Measurements from ENCODE around the gene ZNF524. TPM values are rescaled to one million over a fixed set of nuclear protein-coding genes. Genes with fewer than 3 reads are reported as not detected.

Gene ZNF524
- total and polyA plus RNA-seq, 10 of the 15 experiments (the other 5 are each of a cell fraction or from before 2014, with no cell fraction given), result 0.47 to 18.6 (median 12.4) TPM; not detected in 1

DNA sequence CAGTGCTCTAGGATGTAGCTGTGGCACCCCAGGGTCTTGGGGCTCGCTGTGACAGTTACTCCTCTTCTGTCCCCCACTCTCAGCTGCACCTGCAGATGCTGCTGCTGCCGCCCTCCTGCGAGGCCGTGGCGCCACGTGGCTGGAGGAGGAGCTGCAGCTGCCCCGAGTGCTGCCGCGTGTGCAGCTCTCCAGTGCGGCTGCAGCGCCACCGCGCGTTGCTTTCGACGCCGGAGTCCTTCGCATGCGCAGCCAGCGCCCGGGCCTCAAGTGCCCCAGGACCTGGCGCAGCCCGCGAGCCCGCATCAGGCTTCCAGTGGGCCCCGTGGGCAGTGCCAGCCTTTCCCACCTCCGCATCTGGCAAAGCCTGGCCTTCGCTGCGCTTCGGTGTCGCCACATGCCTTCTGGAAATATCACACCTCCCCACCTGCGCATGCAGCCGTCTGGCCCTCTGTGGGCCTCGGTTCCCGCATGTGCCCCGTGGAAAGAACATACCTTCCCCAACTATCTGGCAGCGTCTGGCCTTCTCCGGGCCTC, 40.0 kb downstream of the ZNF524 start:
- Histone ChIP-seq H3K4me1 (ENCODE audit: control insufficient read depth, insufficient read depth, low read length) (peaks cover 41% of the 10 kb centered on the region), H3K27me3 (replicated peaks in 1 of 2; ENCODE audit: control insufficient read depth in 2 of 2, insufficient read depth in 2 of 2, low read length in 1 of 2) (no peaks in the 10 kb centered on the region), H3K36me3 (ENCODE audit: control insufficient read depth in 2 of 2, insufficient read depth in 2 of 2, low read length in 1 of 2) (no peaks in the 10 kb centered on the region), H3K4me3 (peak overlapping the region; percentile 95), H3K9ac (ENCODE audit: control insufficient read depth, insufficient read depth, low read length) (peak overlapping the region; percentile 86), H2AFZ (ENCODE audit: control insufficient read depth, low read depth, low read length) (peak overlapping the region; percentile 37; the same call in 1 of the 2 replicates), H3K27ac (ENCODE audit: control insufficient read depth, insufficient read depth) (peak overlapping the region; percentile 64), H3K79me2 (ENCODE audit: control insufficient read depth, insufficient read depth, low read length) (peaks cover 71% of the 10 kb centered on the region), H3K9me3 (replicated peaks; ENCODE audit: control insufficient read depth, insufficient read depth, low read length) (no peaks in the 10 kb centered on the region), H3K4me2 (ENCODE audit: control insufficient read depth, insufficient read depth) (peak overlapping the region; percentile 83), H4K20me1 (ENCODE audit: control insufficient read depth, insufficient read depth) (no peaks in the 10 kb centered on the region)
- ATAC-seq, result no peak
- no peak for DNase-seq (ENCODE audit: low read depth, low spot score)
- 42% methylated on average over 31 of the region's 38 CpGs for WGBS (ENCODE audit: insufficient coverage, insufficient replicate concordance, low lambda C conversion rate, missing lambda C conversion rate)
- ChIA-PET CTCF (interaction anchor here (0.7 to 1.9 kb wide), 3 partner anchors 14 to 172 kb away, joined by 3 to 8 read pairs (median 6); partner anchors contain the start of gene U2AF2), POLR2A (interaction anchor here (1.5 to 2.1 kb wide), 2 partner anchors 10 to 34 kb away, joined by 3 to 5 read pairs; no protein-coding TSS in a partner anchor), SMC1A (ENCODE audit: uncharacterized antibody, unreplicated experiment) (no interaction called here), RAD21 (ENCODE audit: unreplicated experiment) (no interaction called here)
- intact Hi-C loops (cut with micrococcal nuclease; ENCODE audit: unreplicated experiment) (loop anchor here (5.0 kb wide), 2 partner anchors 37 to 38 kb away; partner anchors contain the start of genes EPN1 and ZNF524), in situ Hi-C loops (cut with MboI) (no loop called here)
- no TSS peak for BruUV-seq (replicated peaks)
- no peak for FAIRE-seq
- TF ChIP-seq, protein P1, sequence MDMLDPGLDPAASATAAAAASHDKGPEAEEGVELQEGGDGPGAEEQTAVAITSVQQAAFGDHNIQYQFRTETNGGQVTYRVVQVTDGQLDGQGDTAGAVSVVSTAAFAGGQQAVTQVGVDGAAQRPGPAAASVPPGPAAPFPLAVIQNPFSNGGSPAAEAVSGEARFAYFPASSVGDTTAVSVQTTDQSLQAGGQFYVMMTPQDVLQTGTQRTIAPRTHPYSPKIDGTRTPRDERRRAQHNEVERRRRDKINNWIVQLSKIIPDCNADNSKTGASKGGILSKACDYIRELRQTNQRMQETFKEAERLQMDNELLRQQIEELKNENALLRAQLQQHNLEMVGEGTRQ (IDR thresholded peaks at IDR 0.05; ENCODE audit: borderline replicate concordance, low read depth, low read length), result no peak
- peak; percentile 62 for TF ChIP-seq POLR2A (IDR thresholded peaks at IDR 0.05; ENCODE audit: low read depth, low read length)
- TF ChIP-seq, protein P2, sequence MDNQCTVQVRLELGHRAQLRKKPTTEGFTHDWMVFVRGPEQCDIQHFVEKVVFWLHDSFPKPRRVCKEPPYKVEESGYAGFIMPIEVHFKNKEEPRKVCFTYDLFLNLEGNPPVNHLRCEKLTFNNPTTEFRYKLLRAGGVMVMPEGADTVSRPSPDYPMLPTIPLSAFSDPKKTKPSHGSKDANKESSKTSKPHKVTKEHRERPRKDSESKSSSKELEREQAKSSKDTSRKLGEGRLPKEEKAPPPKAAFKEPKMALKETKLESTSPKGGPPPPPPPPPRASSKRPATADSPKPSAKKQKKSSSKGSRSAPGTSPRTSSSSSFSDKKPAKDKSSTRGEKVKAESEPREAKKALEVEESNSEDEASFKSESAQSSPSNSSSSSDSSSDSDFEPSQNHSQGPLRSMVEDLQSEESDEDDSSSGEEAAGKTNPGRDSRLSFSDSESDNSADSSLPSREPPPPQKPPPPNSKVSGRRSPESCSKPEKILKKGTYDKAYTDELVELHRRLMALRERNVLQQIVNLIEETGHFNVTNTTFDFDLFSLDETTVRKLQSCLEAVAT (IDR thresholded peaks at IDR 0.05), result 0 out of 2 replicates have a peak, but pooled peaks have one; percentile 43
- TF ChIP-seq, protein P3, sequence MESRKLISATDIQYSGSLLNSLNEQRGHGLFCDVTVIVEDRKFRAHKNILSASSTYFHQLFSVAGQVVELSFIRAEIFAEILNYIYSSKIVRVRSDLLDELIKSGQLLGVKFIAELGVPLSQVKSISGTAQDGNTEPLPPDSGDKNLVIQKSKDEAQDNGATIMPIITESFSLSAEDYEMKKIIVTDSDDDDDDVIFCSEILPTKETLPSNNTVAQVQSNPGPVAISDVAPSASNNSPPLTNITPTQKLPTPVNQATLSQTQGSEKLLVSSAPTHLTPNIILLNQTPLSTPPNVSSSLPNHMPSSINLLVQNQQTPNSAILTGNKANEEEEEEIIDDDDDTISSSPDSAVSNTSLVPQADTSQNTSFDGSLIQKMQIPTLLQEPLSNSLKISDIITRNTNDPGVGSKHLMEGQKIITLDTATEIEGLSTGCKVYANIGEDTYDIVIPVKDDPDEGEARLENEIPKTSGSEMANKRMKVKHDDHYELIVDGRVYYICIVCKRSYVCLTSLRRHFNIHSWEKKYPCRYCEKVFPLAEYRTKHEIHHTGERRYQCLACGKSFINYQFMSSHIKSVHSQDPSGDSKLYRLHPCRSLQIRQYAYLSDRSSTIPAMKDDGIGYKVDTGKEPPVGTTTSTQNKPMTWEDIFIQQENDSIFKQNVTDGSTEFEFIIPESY (IDR thresholded peaks at IDR 0.05), result peak; percentile 70; the same call in 1 of the 2 replicates
- TF ChIP-seq, protein P4, sequence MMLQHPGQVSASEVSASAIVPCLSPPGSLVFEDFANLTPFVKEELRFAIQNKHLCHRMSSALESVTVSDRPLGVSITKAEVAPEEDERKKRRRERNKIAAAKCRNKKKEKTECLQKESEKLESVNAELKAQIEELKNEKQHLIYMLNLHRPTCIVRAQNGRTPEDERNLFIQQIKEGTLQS (IDR thresholded peaks at IDR 0.05; ENCODE audit: borderline replicate concordance, extremely low read depth, low read depth, low read length), result 0 out of 2 replicates have a peak, but pooled peaks have one; percentile 1
- no peak for TF ChIP-seq SRF (IDR thresholded peaks at IDR 0.05; ENCODE audit: low read depth in 2 of 2, low read length in 2 of 2)
- TF ChIP-seq TCF3 (IDR thresholded peaks at IDR 0.05; ENCODE audit: borderline replicate concordance, insufficient read depth, low read depth, low read length), result peak; percentile 77; the same call in 1 of the 2 replicates
- TF ChIP-seq, protein P5, sequence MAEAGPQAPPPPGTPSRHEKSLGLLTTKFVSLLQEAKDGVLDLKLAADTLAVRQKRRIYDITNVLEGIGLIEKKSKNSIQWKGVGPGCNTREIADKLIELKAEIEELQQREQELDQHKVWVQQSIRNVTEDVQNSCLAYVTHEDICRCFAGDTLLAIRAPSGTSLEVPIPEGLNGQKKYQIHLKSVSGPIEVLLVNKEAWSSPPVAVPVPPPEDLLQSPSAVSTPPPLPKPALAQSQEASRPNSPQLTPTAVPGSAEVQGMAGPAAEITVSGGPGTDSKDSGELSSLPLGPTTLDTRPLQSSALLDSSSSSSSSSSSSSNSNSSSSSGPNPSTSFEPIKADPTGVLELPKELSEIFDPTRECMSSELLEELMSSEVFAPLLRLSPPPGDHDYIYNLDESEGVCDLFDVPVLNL (IDR thresholded peaks at IDR 0.05; ENCODE audit: low read depth, low read length), result no peak
- TF ChIP-seq, protein P6, sequence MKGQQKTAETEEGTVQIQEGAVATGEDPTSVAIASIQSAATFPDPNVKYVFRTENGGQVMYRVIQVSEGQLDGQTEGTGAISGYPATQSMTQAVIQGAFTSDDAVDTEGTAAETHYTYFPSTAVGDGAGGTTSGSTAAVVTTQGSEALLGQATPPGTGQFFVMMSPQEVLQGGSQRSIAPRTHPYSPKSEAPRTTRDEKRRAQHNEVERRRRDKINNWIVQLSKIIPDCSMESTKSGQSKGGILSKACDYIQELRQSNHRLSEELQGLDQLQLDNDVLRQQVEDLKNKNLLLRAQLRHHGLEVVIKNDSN (IDR thresholded peaks at IDR 0.05; ENCODE audit: borderline replicate concordance, extremely low read length, insufficient read depth, low read depth, low read length), result peak; percentile 78
- TF ChIP-seq YY1 (IDR thresholded peaks at IDR 0.05; ENCODE audit: low read depth, low read length), result 0 out of 2 replicates have a peak, but pooled peaks have one; percentile 33
- TF ChIP-seq RAD21 (IDR thresholded peaks at IDR 0.05; ENCODE audit: insufficient read depth, low read depth, low read length), result 0 out of 2 replicates have a peak, but pooled peaks have one; percentile 8
- TF ChIP-seq, protein P7, sequence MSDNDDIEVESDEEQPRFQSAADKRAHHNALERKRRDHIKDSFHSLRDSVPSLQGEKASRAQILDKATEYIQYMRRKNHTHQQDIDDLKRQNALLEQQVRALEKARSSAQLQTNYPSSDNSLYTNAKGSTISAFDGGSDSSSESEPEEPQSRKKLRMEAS (IDR thresholded peaks at IDR 0.05; ENCODE audit: low read depth, low read length), result peak; percentile 68; the same call in 1 of the 2 replicates

All from GM12878 (cell line).